ENCODE measurements around the gene CTBP1.

CTBP1 gene

GRCh38 chr4:1225272-1226143, 23.4 kb downstream of the CTBP1 start:
- DNase-seq (ENCODE audit: low read depth in 3 of 3, low spot score in 1 of 3) = no peak

- DNase-seq (ENCODE audit: low read depth in 3 of 3, low spot score in 1 of 3) = no peak
These were observed 24.8 kb downstream of the CTBP1 start for GRCh38 chr4:1223841-1224809.

GRCh38 chr4:1222938-1223690, 25.8 kb downstream of the CTBP1 start:
- no peak for DNase-seq (ENCODE audit: low read depth in 3 of 3, low spot score in 1 of 3)

GRCh38 chr4:1222036-1222789, 26.7 kb downstream of the CTBP1 start:
- DNase-seq (ENCODE audit: low read depth in 3 of 3, low spot score in 1 of 3) = no peak

GRCh38 chr4:1221155-1221870, 27.6 kb downstream of the CTBP1 start:
- DNase-seq (ENCODE audit: low read depth in 3 of 3, low spot score in 1 of 3) = no peak

GRCh38 chr4:1220566-1220965, 28.4 kb downstream of the CTBP1 start:
- no peak for DNase-seq (ENCODE audit: low read depth in 3 of 3, low spot score in 1 of 3)

GRCh38 chr4:1219566-1219950, 29.4 kb downstream of the CTBP1 start:
- DNase-seq (ENCODE audit: low read depth in 3 of 3, low spot score in 1 of 3) = no peak

- no peak for DNase-seq (ENCODE audit: low read depth in 3 of 3, low spot score in 1 of 3)
These were observed 30.0 kb downstream of the CTBP1 start for GRCh38 chr4:1218634-1219565.

- DNase-seq (ENCODE audit: low read depth in 3 of 3, low spot score in 1 of 3) = no peak
These were observed 31.6 kb downstream of the CTBP1 start for GRCh38 chr4:1217366-1217765.

GRCh38 chr4:1216869-1217294, 32.0 kb downstream of the CTBP1 start:
- peak in 2 of 3 donors; percentile 30 to 51 for DNase-seq (ENCODE audit: low read depth in 3 of 3, low spot score in 1 of 3)

- no peak for DNase-seq (ENCODE audit: low read depth in 3 of 3, low spot score in 1 of 3)
These were observed 32.8 kb downstream of the CTBP1 start for GRCh38 chr4:1216076-1216614.

GRCh38 chr4:1215141-1216075, 33.5 kb downstream of the CTBP1 start:
- no peak for DNase-seq (ENCODE audit: low read depth in 3 of 3, low spot score in 1 of 3)

GRCh38 chr4:1214101-1215095, 34.5 kb downstream of the CTBP1 start:
- no peak for DNase-seq (ENCODE audit: low read depth in 3 of 3, low spot score in 1 of 3)

GRCh38 chr4:1213336-1213995, 35.5 kb downstream of the CTBP1 start:
- no peak for DNase-seq (ENCODE audit: low read depth in 3 of 3, low spot score in 1 of 3)

GRCh38 chr4:1212546-1213335, 36.2 kb downstream of the CTBP1 start:
- DNase-seq (ENCODE audit: low read depth in 3 of 3, low spot score in 1 of 3) = no peak
